Activated T-helper 1 cell treated with Interleukin-2 at 50 U/mL for 16 hours (primary cell): Measurements from ENCODE around the gene QSER1.
"Not testable (repeated sequence)": the region's sequence is repeated elsewhere in the genome, so short reads cannot be mapped to it uniquely, and the experiment has no call there.

Experiments
- DNase-seq: peaks from one replicate; pipeline ENCODE4 v3.0.0-alpha.2; 2020; ENCODE audit warnings: low read depth

QSER1 gene

GRCh38 chr11:32935462-32936029 is 42.9 kb downstream of the QSER1 start:
- DNase-seq, result no peak

- not testable (repeated sequence) for DNase-seq
Observed at GRCh38 chr11:32936178-32936577, 43.6 kb downstream of the QSER1 start.

- DNase-seq, result not testable (repeated sequence)
Observed at GRCh38 chr11:32937283-32937682, 44.7 kb downstream of the QSER1 start.

- no peak for DNase-seq
Observed at GRCh38 chr11:32939046-32939445, 46.4 kb downstream of the QSER1 start.

GRCh38 chr11:32939866-32940265 is 47.3 kb downstream of the QSER1 start:
- DNase-seq, result no peak

- DNase-seq, result no peak
Observed at GRCh38 chr11:32940865-32941264, 48.3 kb downstream of the QSER1 start.

GRCh38 chr11:32947978-32948377 is 55.4 kb downstream of the QSER1 start:
- DNase-seq, result no peak

- no peak for DNase-seq
Observed at GRCh38 chr11:32949739-32950138, 57.1 kb downstream of the QSER1 start.

- no peak for DNase-seq
Observed at GRCh38 chr11:32952421-32952820, 59.8 kb downstream of the QSER1 start.

- DNase-seq, result no peak
Observed at GRCh38 chr11:32953700-32954099, 61.1 kb downstream of the QSER1 start.

- DNase-seq, result no peak
Observed at GRCh38 chr11:32960553-32961164, 68.0 kb downstream of the QSER1 start.

- DNase-seq, result no peak
Observed at GRCh38 chr11:32962016-32962415, 69.4 kb downstream of the QSER1 start.

- no peak for DNase-seq
Observed at GRCh38 chr11:32963721-32964120, 71.1 kb downstream of the QSER1 start.

GRCh38 chr11:32968541-32968940 is 75.9 kb downstream of the QSER1 start:
- no peak for DNase-seq

- DNase-seq, result not testable (repeated sequence)
Observed at GRCh38 chr11:32972233-32972632, 79.6 kb downstream of the QSER1 start.

GRCh38 chr11:32972781-32973180 is 80.2 kb downstream of the QSER1 start:
- DNase-seq, result no peak

- no peak for DNase-seq
Observed at GRCh38 chr11:32982626-32983025, 90.0 kb downstream of the QSER1 start.

- no peak for DNase-seq
Observed at GRCh38 chr11:32983506-32983905, 90.9 kb downstream of the QSER1 start.

- DNase-seq, result no peak
Observed at GRCh38 chr11:32985600-32985999, 93.0 kb downstream of the QSER1 start.

GRCh38 chr11:32987851-32988250 is 95.2 kb downstream of the QSER1 start:
- DNase-seq, result no peak

GRCh38 chr11:32990481-32990880 is 97.9 kb downstream of the QSER1 start:
- no peak for DNase-seq

GRCh38 chr11:32991427-32991826 is 98.8 kb downstream of the QSER1 start:
- no peak for DNase-seq

- no peak for DNase-seq
Observed at GRCh38 chr11:32991898-32992297, 99.3 kb downstream of the QSER1 start.

- DNase-seq, result no peak
Observed at GRCh38 chr11:33000181-33000580, 107.6 kb downstream of the QSER1 start.
